Fibroblast of lung (primary cell): ENCODE measurements around the gene COX6B1. TPM values are rescaled to one million over a fixed set of nuclear protein-coding genes. Genes with fewer than 3 reads are reported as not detected.

Source experiments
- DNase-seq, 2 donors: peaks; one replicate each; pipeline versions ENCODE4 v3.0.0 to v3.0.0-alpha.2; 2010; ENCODE audit warnings: low read depth in 2 of 2
- H2AFZ ChIP-seq: 2 replicates; pipeline ENCODE4 v1.5.1; 2012; ENCODE audit warnings: low read length, control low read depth, inconsistent platforms
- H3K27ac ChIP-seq: 2 replicates; pipeline ENCODE4 v1.5.1; 2011; ENCODE audit warnings: low read length, control low read depth; ENCODE audit not compliant: insufficient read depth
- H3K27me3 ChIP-seq: 2 replicates; pipeline ENCODE4 v1.5.1; 2011; ENCODE audit warnings: mild to moderate bottlenecking, low read length; ENCODE audit not compliant: control insufficient read depth, insufficient read depth
- H3K36me3 ChIP-seq: 2 replicates; pipeline ENCODE4 v1.5.1; 2011; ENCODE audit warnings: low read length; ENCODE audit not compliant: control insufficient read depth, insufficient read depth
- H3K4me1 ChIP-seq: 2 replicates; pipeline ENCODE4 v1.5.1; 2011; ENCODE audit warnings: low read length; ENCODE audit not compliant: control insufficient read depth, insufficient read depth; ENCODE audit errors: extremely low read depth
- H3K4me2 ChIP-seq: 2 replicates; pipeline ENCODE4 v1.5.1; 2011; ENCODE audit warnings: low read length, control low read depth; ENCODE audit not compliant: insufficient read depth; ENCODE audit errors: extremely low read depth
- H3K4me3 ChIP-seq, 4 experiments: fragments of 200-600 bp in 1 of 4; sonication (generic) in 1 of 4; replicated peaks in 1 of 4; 2 replicates each; pipeline ENCODE4 v1.5.1; 2011 to 2016; ENCODE audit warnings: low read length in 4 of 4, low read depth in 3 of 4, mild to moderate bottlenecking in 3 of 4, control low read depth in 2 of 4, inconsistent platforms in 1 of 4, mixed read lengths in 1 of 4; ENCODE audit not compliant: insufficient read depth in 1 of 4; ENCODE audit errors: control extremely low read depth in 1 of 4
- H3K79me2 ChIP-seq: 2 replicates; pipeline ENCODE4 v1.5.1; 2012; ENCODE audit warnings: mild to moderate bottlenecking, low read length, inconsistent platforms; ENCODE audit not compliant: control insufficient read depth, insufficient read depth
- H3K9ac ChIP-seq: 2 replicates; pipeline ENCODE4 v1.5.1; 2011; ENCODE audit warnings: mild to moderate bottlenecking, low read length, control low read depth; ENCODE audit not compliant: insufficient read depth
- H3K9me3 ChIP-seq: 2 replicates; pipeline ENCODE4 v1.5.1; 2012; ENCODE audit warnings: low read depth, low read length; ENCODE audit not compliant: control insufficient read depth, insufficient read depth
- H4K20me1 ChIP-seq: 2 replicates; pipeline ENCODE4 v1.5.1; 2011; ENCODE audit warnings: low read length; ENCODE audit not compliant: control insufficient read depth, insufficient read depth; ENCODE audit errors: extremely low read depth
- EZH2 ChIP-seq: IDR thresholded peaks from 2 replicates; pipeline ENCODE4 v1.5.1; 2012; ENCODE audit warnings: low read length, control low read depth, mild to moderate bottlenecking; ENCODE audit errors: missing control alignments
- polyA plus RNA-seq, 2 donors: library from polyadenylated mRNA; depleted of rRNA in 1 of 2; stranded (reverse) in 1 of 2; unstranded in 1 of 2; fragments of >200 nt; gene quantifications; 2 replicates each; pipeline ENCODE4 v1.2.1, GENCODE V29; 2011 to 2012; ENCODE audit warnings: missing spikeins in 1 of 2
- total RNA-seq: library from RNA; depleted of rRNA; stranded (reverse); fragments of >200 nt; gene quantifications from 2 replicates; pipeline ENCODE4 v1.2.1, GENCODE V29; 2014
- TF ChIP-seq, protein P1 (sequence below), 2 donors: IDR thresholded peaks in 1 of 2; conservative IDR thresholded peaks in 1 of 2; 1 replicate in 1 of 2; 2 replicates in 1 of 2; pipeline ENCODE4 v1.5.1; 2011 to 2012; ENCODE audit warnings: low read length in 2 of 2, control low read depth in 1 of 2, inconsistent platforms in 1 of 2, low read depth in 1 of 2, mild to moderate bottlenecking in 1 of 2

The COX6B1 gene
- total and polyA plus RNA-seq, 2 donors (not counting 1 experiment from before 2014, with no cell fraction given): 279 to 382 TPM

- H3K9ac ChIP-seq: no peak overlapping the region
- H3K4me2 ChIP-seq: no peak overlapping the region
- H3K36me3 ChIP-seq: peaks cover 6% of the 10 kb centered on the region
- no peaks in the 10 kb centered on the region for H4K20me1 ChIP-seq
- no peaks in the 10 kb centered on the region for H3K4me1 ChIP-seq
- H3K9me3 ChIP-seq: no peaks in the 10 kb centered on the region
- no peak overlapping the region for H2AFZ ChIP-seq
- no peak for TF ChIP-seq EZH2
- TF ChIP-seq, protein P1, sequence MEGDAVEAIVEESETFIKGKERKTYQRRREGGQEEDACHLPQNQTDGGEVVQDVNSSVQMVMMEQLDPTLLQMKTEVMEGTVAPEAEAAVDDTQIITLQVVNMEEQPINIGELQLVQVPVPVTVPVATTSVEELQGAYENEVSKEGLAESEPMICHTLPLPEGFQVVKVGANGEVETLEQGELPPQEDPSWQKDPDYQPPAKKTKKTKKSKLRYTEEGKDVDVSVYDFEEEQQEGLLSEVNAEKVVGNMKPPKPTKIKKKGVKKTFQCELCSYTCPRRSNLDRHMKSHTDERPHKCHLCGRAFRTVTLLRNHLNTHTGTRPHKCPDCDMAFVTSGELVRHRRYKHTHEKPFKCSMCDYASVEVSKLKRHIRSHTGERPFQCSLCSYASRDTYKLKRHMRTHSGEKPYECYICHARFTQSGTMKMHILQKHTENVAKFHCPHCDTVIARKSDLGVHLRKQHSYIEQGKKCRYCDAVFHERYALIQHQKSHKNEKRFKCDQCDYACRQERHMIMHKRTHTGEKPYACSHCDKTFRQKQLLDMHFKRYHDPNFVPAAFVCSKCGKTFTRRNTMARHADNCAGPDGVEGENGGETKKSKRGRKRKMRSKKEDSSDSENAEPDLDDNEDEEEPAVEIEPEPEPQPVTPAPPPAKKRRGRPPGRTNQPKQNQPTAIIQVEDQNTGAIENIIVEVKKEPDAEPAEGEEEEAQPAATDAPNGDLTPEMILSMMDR (conservative IDR thresholded peaks at IDR 0.05 in 1 of 2, IDR thresholded peaks at IDR 0.05 in 1 of 2; ENCODE audit: low read depth in 1 of 2, low read length in 2 of 2): no peak
- no peak for DNase-seq
- H3K4me3 ChIP-seq: no peak overlapping the region
- H3K27ac ChIP-seq: no peak overlapping the region
- no peaks in the 10 kb centered on the region for H3K79me2 ChIP-seq
- no peaks in the 10 kb centered on the region for H3K27me3 ChIP-seq
Measured at GRCh38 chr19:35661995-35662340, 13.8 kb downstream of the COX6B1 start.

DNA sequence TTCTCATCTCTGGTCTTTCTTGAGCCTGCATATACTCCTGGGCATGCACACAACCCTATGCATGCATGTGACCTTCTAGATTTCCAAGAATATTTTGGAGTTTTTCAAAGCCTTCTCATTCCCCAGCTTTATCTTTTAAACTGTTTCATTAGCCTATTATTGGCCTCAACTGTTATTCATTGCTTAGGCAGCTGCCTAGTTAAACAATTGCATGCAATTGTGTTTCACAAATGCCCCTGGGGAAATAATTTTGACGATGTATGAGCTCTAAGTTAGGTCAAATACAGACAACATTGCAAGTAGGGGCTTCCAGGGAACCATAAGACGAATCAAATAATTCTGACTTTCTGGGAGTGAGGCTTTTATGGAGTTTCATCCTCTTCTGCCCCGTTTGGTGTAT is 15.9 kb downstream of the COX6B1 start:
- no peak overlapping the region for H3K27ac ChIP-seq
- H3K36me3 ChIP-seq: peaks cover 2% of the 10 kb centered on the region
- H3K79me2 ChIP-seq: no peaks in the 10 kb centered on the region
- H4K20me1 ChIP-seq: no peaks in the 10 kb centered on the region
- H2AFZ ChIP-seq: no peak overlapping the region
- H3K9ac ChIP-seq: no peak overlapping the region
- H3K4me1 ChIP-seq: no peaks in the 10 kb centered on the region
- H3K4me2 ChIP-seq: no peak overlapping the region
- H3K4me3 ChIP-seq: no peak overlapping the region
- H3K27me3 ChIP-seq: no peaks in the 10 kb centered on the region
- TF ChIP-seq, protein P1 (conservative IDR thresholded peaks at IDR 0.05 in 1 of 2, IDR thresholded peaks at IDR 0.05 in 1 of 2; ENCODE audit: low read depth in 1 of 2, low read length in 2 of 2): no peak
- no peak for TF ChIP-seq EZH2
- H3K9me3 ChIP-seq: no peaks in the 10 kb centered on the region
- DNase-seq: no peak

- no peak overlapping the region for H3K9ac ChIP-seq
- no peak overlapping the region for H3K27ac ChIP-seq
- TF ChIP-seq, protein P1 (conservative IDR thresholded peaks at IDR 0.05 in 1 of 2, IDR thresholded peaks at IDR 0.05 in 1 of 2; ENCODE audit: low read depth in 1 of 2, low read length in 2 of 2): no peak
- no peak for TF ChIP-seq EZH2
- H4K20me1 ChIP-seq: no peaks in the 10 kb centered on the region
- no peaks in the 10 kb centered on the region for H3K36me3 ChIP-seq
- no peaks in the 10 kb centered on the region for H3K27me3 ChIP-seq
- no peaks in the 10 kb centered on the region for H3K4me1 ChIP-seq
- no peaks in the 10 kb centered on the region for H3K9me3 ChIP-seq
- no peak overlapping the region for H2AFZ ChIP-seq
- no peaks in the 10 kb centered on the region for H3K79me2 ChIP-seq
- no peak overlapping the region for H3K4me2 ChIP-seq
- H3K4me3 ChIP-seq: no peak overlapping the region
- DNase-seq: no peak
Measured at GRCh38 chr19:35665157-35665556, 17.0 kb downstream of the COX6B1 start.
